ENCODE measurements around the gene CACUL1. TPM values are rescaled to one million over a fixed set of nuclear protein-coding genes. Genes with fewer than 3 reads are reported as not detected.

Gene CACUL1
- total RNA-seq, 1 experiment from 2014 or later, result 38.5 TPM

GRCh38 chr10:118763202-118763988, 8.6 kb upstream of the CACUL1 start:
- Histone ChIP-seq H4K91ac (ENCODE audit: insufficient read length, low read depth, low read length) (no peak overlapping the region), H3K14ac (ENCODE audit: insufficient read depth, low read length) (no peak overlapping the region), H3K4me1 (ENCODE audit: insufficient read depth, low read length) (no peaks in the 10 kb centered on the region), H3K4ac (ENCODE audit: low read depth, low read length) (no peak overlapping the region), H4K8ac (replicated peaks; ENCODE audit: insufficient read length, low read depth, low read length) (no peak overlapping the region), H3K18ac (ENCODE audit: insufficient read length, low read depth, low read length) (no peak overlapping the region), H4K20me1 (ENCODE audit: control insufficient read depth, insufficient read depth, insufficient read length) (no peaks in the 10 kb centered on the region), H2AFZ (ENCODE audit: low read length) (no peak overlapping the region), H3K23ac (ENCODE audit: insufficient read length, low read depth, low read length) (no peak overlapping the region), H3K23me2 (ENCODE audit: insufficient read length, low read depth, low read length, poor library complexity, severe bottlenecking) (no peaks in the 10 kb centered on the region), H4K5ac (ENCODE audit: insufficient read length, low read depth, low read length) (no peak overlapping the region), H3K9me3 (ENCODE audit: control insufficient read depth, low read depth, low read length) (no peaks in the 10 kb centered on the region), H2BK15ac (ENCODE audit: low read depth, low read length) (no peak overlapping the region), H2BK5ac (ENCODE audit: insufficient read length, low read length) (no peak overlapping the region), H3K79me1 (ENCODE audit: insufficient read depth, low read depth, low read length, poor library complexity, severe bottlenecking) (no peaks in the 10 kb centered on the region), H2BK120ac (ENCODE audit: low read depth, low read length, poor library complexity, severe bottlenecking) (no peak overlapping the region), H3K27ac (ENCODE audit: insufficient read length, low read depth, low read length) (no peak overlapping the region), H3K79me2 (ENCODE audit: insufficient read depth, low read length) (no peaks in the 10 kb centered on the region), H3K56ac (ENCODE audit: insufficient read length, low read depth, low read length) (no peak overlapping the region), H3K9ac (ENCODE audit: extremely low read depth, insufficient read length, low read length) (no peak overlapping the region), H3K4me2 (ENCODE audit: insufficient read depth, insufficient read length, low read length) (no peak overlapping the region), H3T11ph (ENCODE audit: low read length) (no peak overlapping the region), H2BK12ac (ENCODE audit: insufficient read length, low read depth, low read length) (no peak overlapping the region), H3K27me3 (ENCODE audit: insufficient read depth, low read length) (no peaks in the 10 kb centered on the region), H2AK5ac (ENCODE audit: insufficient read length, low read length) (no peak overlapping the region), H2BK20ac (ENCODE audit: low read depth, low read length, poor library complexity, severe bottlenecking) (no peak overlapping the region)
- peaks cover 6% of the 10 kb centered on the region for H3K27me3 Mint-ChIP-seq (ENCODE audit: low read depth)
- DNase-seq, result no peak
- no CpG with 5 or more reads among the region's 3 CpGs for WGBS (ENCODE audit: extremely low coverage, insufficient read length, low lambda C conversion rate)
- no peaks in the 10 kb centered on the region for H3K4me1 Mint-ChIP-seq
- no peak overlapping the region for H3K4me3 Mint-ChIP-seq
- no peak for TF ChIP-seq CTCF (conservative IDR thresholded peaks at IDR 0.05)
- H3K27ac Mint-ChIP-seq, result no peak overlapping the region
- no peaks in the 10 kb centered on the region; a peak in 1 of 7 replicates for H3K36me3 Mint-ChIP-seq (ENCODE audit: insufficient read depth in 1 of 3, low read depth in 3 of 3)
- no peaks in the 10 kb centered on the region for H3K9me3 Mint-ChIP-seq

All from H9 (cell line).